Neutrophil (primary cell): ENCODE results near the gene SPATA9.

Experiments used
- H3K27ac ChIP-seq: fragments of 200-600 bp; sonication (generic); 2 replicates; pipeline ENCODE4 v1.5.1; 2016; ENCODE audit warnings: mild to moderate bottlenecking, moderate library complexity
- H3K27me3 ChIP-seq: fragments of 200-600 bp; sonication (generic); 2 replicates; pipeline ENCODE4 v1.6.0; 2016; ENCODE audit warnings: mild to moderate bottlenecking
- H3K36me3 ChIP-seq: fragments of 200-600 bp; sonication (generic); 2 replicates; pipeline ENCODE4 v1.5.1; 2017
- H3K4me1 ChIP-seq, 2 experiments: fragments of 200-600 bp in 1 of 2; sonication (generic) in 1 of 2; 1 replicate in 1 of 2; 2 replicates in 1 of 2; pipeline versions ENCODE4 v1.5.1 to v1.6.1; 2013 to 2016; ENCODE audit warnings: low read depth in 1 of 2, low read length in 1 of 2, mild to moderate bottlenecking in 1 of 2, moderate library complexity in 1 of 2; ENCODE audit not compliant: control insufficient read depth in 1 of 2, insufficient read depth in 1 of 2
- H3K4me3 ChIP-seq, 2 experiments: fragments of 200-600 bp in 1 of 2; sonication (generic) in 1 of 2; 1 replicate in 1 of 2; 2 replicates in 1 of 2; pipeline ENCODE4 v1.5.1; 2013 to 2016; ENCODE audit warnings: low read depth in 1 of 2, low read length in 1 of 2, mild to moderate bottlenecking in 1 of 2, moderate library complexity in 1 of 2
- H3K9me3 ChIP-seq: fragments of 200-600 bp; sonication (generic); 2 replicates; pipeline ENCODE4 v1.5.1; 2016
- CTCF ChIP-seq: fragments of 200-600 bp; sonication (generic); IDR thresholded peaks from 2 replicates; pipeline ENCODE4 v1.5.1; 2016; ENCODE audit warnings: antibody characterized with exemption

The SPATA9 gene

GRCh38 chr5:95662946-95663345, 19.8 kb downstream of the SPATA9 start:
- Histone ChIP-seq H3K4me3 (no peak overlapping the region), H3K27ac (no peak overlapping the region)
- TF ChIP-seq CTCF, result no peak

GRCh38 chr5:95660060-95660459, 22.7 kb downstream of the SPATA9 start:
- H3K4me3 ChIP-seq, result no peak overlapping the region
- no peaks in the 10 kb centered on the region for H3K4me1 ChIP-seq
- H3K36me3 ChIP-seq, result no peaks in the 10 kb centered on the region
- no peaks in the 10 kb centered on the region for H3K27me3 ChIP-seq
- no peak overlapping the region for H3K27ac ChIP-seq
- no peak for TF ChIP-seq CTCF
- H3K9me3 ChIP-seq, result no peaks in the 10 kb centered on the region

More at GRCh38 chr5:95662946-95663345, 19.8 kb downstream of the SPATA9 start:
- H3K27me3 ChIP-seq, result no peaks in the 10 kb centered on the region
- peaks cover 2 to 4% of the 10 kb centered on the region in 2 experiments for H3K4me1 ChIP-seq
- H3K36me3 ChIP-seq, result no peaks in the 10 kb centered on the region
- H3K9me3 ChIP-seq, result no peaks in the 10 kb centered on the region

- Histone ChIP-seq H3K4me1 (no peaks in the 10 kb centered on the region), H3K36me3 (no peaks in the 10 kb centered on the region), H3K4me3 (no peak overlapping the region), H3K27me3 (no peaks in the 10 kb centered on the region), H3K9me3 (no peaks in the 10 kb centered on the region), H3K27ac (no peak overlapping the region)
- no peak for TF ChIP-seq CTCF
Observed at GRCh38 chr5:95655575-95655974, 27.2 kb downstream of the SPATA9 start.

- Histone ChIP-seq H3K27ac (no peak overlapping the region), H3K4me3 (no peak overlapping the region), H3K27me3 (no peaks in the 10 kb centered on the region), H3K9me3 (no peaks in the 10 kb centered on the region), H3K36me3 (no peaks in the 10 kb centered on the region), H3K4me1 (no peaks in the 10 kb centered on the region)
- TF ChIP-seq CTCF, result no peak
Observed at GRCh38 chr5:95654196-95654595, 28.6 kb downstream of the SPATA9 start.

GRCh38 chr5:95652849-95653248, 29.9 kb downstream of the SPATA9 start:
- Histone ChIP-seq H3K4me3 (no peak overlapping the region), H3K9me3 (no peaks in the 10 kb centered on the region), H3K4me1 (no peaks in the 10 kb centered on the region), H3K36me3 (no peaks in the 10 kb centered on the region), H3K27me3 (no peaks in the 10 kb centered on the region), H3K27ac (no peak overlapping the region)
- TF ChIP-seq CTCF, result no peak
